Mesendoderm (in vitro differentiated cells): ENCODE data around the gene PRR35.

Source experiments
- DNase-seq: peaks from one replicate; pipeline ENCODE4 v3.0.0; 2013
- H2AK5ac ChIP-seq: 2 replicates; pipeline ENCODE4 v1.6.1; 2013; ENCODE audit warnings: low read length, inconsistent platforms
- H2BK120ac ChIP-seq: 2 replicates; pipeline ENCODE4 v1.6.1; 2013; ENCODE audit warnings: low read depth, mild to moderate bottlenecking, low read length, moderate library complexity, mixed read lengths
- H2BK15ac ChIP-seq: replicated peaks from 2 replicates; pipeline ENCODE4 v1.6.1; 2013; ENCODE audit warnings: low read depth, mild to moderate bottlenecking, moderate library complexity
- H2BK5ac ChIP-seq: 2 replicates; pipeline ENCODE4 v1.6.1; 2013; ENCODE audit warnings: low read length, inconsistent platforms
- H3K18ac ChIP-seq: 2 replicates; pipeline ENCODE4 v1.6.1; 2013; ENCODE audit warnings: mild to moderate bottlenecking, low read length, mixed read lengths
- H3K23ac ChIP-seq: one replicate; pipeline ENCODE4 v1.6.1; 2013; ENCODE audit warnings: low read length
- H3K27ac ChIP-seq: 2 replicates; pipeline ENCODE4 v1.5.1; 2013; ENCODE audit warnings: low read depth, mild to moderate bottlenecking, inconsistent platforms, low read length, moderate library complexity
- H3K27me3 ChIP-seq: 2 replicates; pipeline ENCODE4 v1.6.1; 2013; ENCODE audit warnings: low read length, control low read depth, mild to moderate bottlenecking, inconsistent platforms; ENCODE audit not compliant: insufficient read depth, poor library complexity
- H3K36me3 ChIP-seq: 2 replicates; pipeline ENCODE4 v1.6.1; 2013; ENCODE audit warnings: low read length, inconsistent platforms; ENCODE audit not compliant: control insufficient read depth, insufficient read depth
- H3K4ac ChIP-seq: one replicate; pipeline ENCODE4 v1.6.1; 2013; ENCODE audit warnings: low read depth, mild to moderate bottlenecking, low read length, moderate library complexity
- H3K4me1 ChIP-seq: 2 replicates; pipeline ENCODE4 v1.6.1; 2013; ENCODE audit warnings: low read depth, low read length, inconsistent platforms; ENCODE audit not compliant: control insufficient read depth
- H3K4me2 ChIP-seq: 2 replicates; pipeline ENCODE4 v1.6.1; 2013; ENCODE audit warnings: low read length
- H3K4me3 ChIP-seq: 2 replicates; pipeline ENCODE4 v1.5.1; 2013; ENCODE audit warnings: mild to moderate bottlenecking, low read length
- H3K56ac ChIP-seq: one replicate; pipeline ENCODE4 v1.6.1; 2013; ENCODE audit warnings: low read length
- H3K79me1 ChIP-seq: 2 replicates; pipeline ENCODE4 v1.6.1; 2013; ENCODE audit warnings: low read length, inconsistent platforms
- H3K79me2 ChIP-seq: 2 replicates; pipeline ENCODE4 v1.6.1; 2013; ENCODE audit warnings: mild to moderate bottlenecking, low read length; ENCODE audit not compliant: control insufficient read depth, insufficient read depth
- H3K9ac ChIP-seq: 2 replicates; pipeline ENCODE4 v1.6.1; 2013; ENCODE audit warnings: low read length, inconsistent platforms
- H4K5ac ChIP-seq: one replicate; pipeline ENCODE4 v1.6.1; 2013; ENCODE audit warnings: low read length
- H4K8ac ChIP-seq: one replicate; pipeline ENCODE4 v1.6.1; 2013; ENCODE audit warnings: low read depth, mild to moderate bottlenecking, control low read depth, low read length, moderate library complexity
- WGBS: extraction: QIAGEN DNeasy Blood & Tissue Kit; methylation state at CpG from one replicate; pipeline ENCODE4 v1.1.7; 2013; ENCODE audit warnings: low lambda C conversion rate, missing lambda C conversion rate; ENCODE audit not compliant: insufficient coverage; ENCODE audit errors: extremely low coverage; 5-methylcytosine and 5-hydroxymethylcytosine counted together

PRR35 gene

DNA sequence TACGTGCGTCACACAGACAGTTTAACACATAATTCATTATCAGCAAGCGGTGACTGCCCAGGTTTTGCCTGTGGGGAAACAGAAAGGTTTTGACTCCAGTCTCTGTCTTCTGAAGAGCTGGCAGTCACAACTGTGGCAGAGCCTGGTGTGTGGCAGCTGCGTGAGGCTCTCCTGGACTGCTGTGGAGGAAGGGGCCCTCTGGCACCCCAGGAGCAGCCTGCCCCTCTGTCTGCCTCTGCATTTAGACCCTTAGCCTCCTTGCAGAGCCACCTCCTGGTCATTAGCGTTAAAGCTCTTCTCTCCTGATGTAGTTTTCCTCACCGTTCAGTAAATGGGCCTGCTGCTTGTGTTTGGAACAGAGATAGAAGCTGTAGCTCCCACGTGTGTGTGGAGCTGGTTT is 40.6 kb downstream of the PRR35 start:
- H2BK120ac ChIP-seq = no peak overlapping the region
- no peak overlapping the region for H3K23ac ChIP-seq
- peaks cover 8% of the 10 kb centered on the region for H3K79me1 ChIP-seq
- H4K5ac ChIP-seq = no peak overlapping the region
- no peak overlapping the region for H3K56ac ChIP-seq
- H3K4me3 ChIP-seq = no peak overlapping the region
- H2AK5ac ChIP-seq = no peak overlapping the region
- H2BK5ac ChIP-seq = no peak overlapping the region
- no peak overlapping the region for H3K4ac ChIP-seq
- H2BK15ac ChIP-seq = no peak overlapping the region
- no peak overlapping the region for H3K9ac ChIP-seq
- no peaks in the 10 kb centered on the region for H3K4me1 ChIP-seq
- no peak overlapping the region for H3K27ac ChIP-seq
- no peak overlapping the region for H3K4me2 ChIP-seq
- H3K36me3 ChIP-seq = no peaks in the 10 kb centered on the region
- peak; percentile 57 for DNase-seq
- no CpG with 5 or more reads among the region's 7 CpGs for WGBS
- H3K18ac ChIP-seq = no peak overlapping the region
- H3K27me3 ChIP-seq = no peaks in the 10 kb centered on the region
- peaks cover 2% of the 10 kb centered on the region for H3K79me2 ChIP-seq
- H4K8ac ChIP-seq = no peak overlapping the region

GRCh38 chr16:603933-604332 is 43.7 kb downstream of the PRR35 start:
- no peak overlapping the region for H2BK120ac ChIP-seq
- H2BK15ac ChIP-seq = no peak overlapping the region
- no peak for DNase-seq
- no peak overlapping the region for H3K18ac ChIP-seq
- no peak overlapping the region for H3K56ac ChIP-seq
- H3K79me2 ChIP-seq = peaks cover 2% of the 10 kb centered on the region
- peaks cover 2% of the 10 kb centered on the region for H3K4me1 ChIP-seq
- H3K4me2 ChIP-seq = no peak overlapping the region
- H2BK5ac ChIP-seq = no peak overlapping the region
- peaks cover 3% of the 10 kb centered on the region for H3K79me1 ChIP-seq
- no peak overlapping the region for H4K5ac ChIP-seq
- H3K9ac ChIP-seq = no peak overlapping the region
- no peak overlapping the region for H3K4ac ChIP-seq
- no CpG with 5 or more reads among the region's 5 CpGs for WGBS
- no peak overlapping the region for H3K27ac ChIP-seq
- H4K8ac ChIP-seq = no peak overlapping the region
- no peak overlapping the region for H2AK5ac ChIP-seq
- no peak overlapping the region for H3K4me3 ChIP-seq
- H3K23ac ChIP-seq = no peak overlapping the region
- H3K36me3 ChIP-seq = no peaks in the 10 kb centered on the region
- no peaks in the 10 kb centered on the region for H3K27me3 ChIP-seq

- no peaks in the 10 kb centered on the region for H3K36me3 ChIP-seq
- peaks cover 2% of the 10 kb centered on the region for H3K4me1 ChIP-seq
- H3K79me1 ChIP-seq = peaks cover 3% of the 10 kb centered on the region
- peaks cover 2% of the 10 kb centered on the region for H3K79me2 ChIP-seq
- WGBS = no CpG with 5 or more reads among the region's 22 CpGs
- no peak overlapping the region for H2BK15ac ChIP-seq
- H4K5ac ChIP-seq = no peak overlapping the region
- no peak overlapping the region for H2BK5ac ChIP-seq
- no peak overlapping the region for H3K9ac ChIP-seq
- H3K18ac ChIP-seq = no peak overlapping the region
- no peak overlapping the region for H3K4me3 ChIP-seq
- no peak overlapping the region for H2BK120ac ChIP-seq
- H3K27ac ChIP-seq = no peak overlapping the region
- H4K8ac ChIP-seq = no peak overlapping the region
- H3K4ac ChIP-seq = no peak overlapping the region
- no peak overlapping the region for H3K56ac ChIP-seq
- no peak overlapping the region for H3K4me2 ChIP-seq
- H3K23ac ChIP-seq = no peak overlapping the region
- no peak overlapping the region for H2AK5ac ChIP-seq
- no peaks in the 10 kb centered on the region for H3K27me3 ChIP-seq
- DNase-seq = no peak
These were observed 46.6 kb downstream of the PRR35 start for GRCh38 chr16:606656-607307.

- Histone ChIP-seq H2BK15ac (no peak overlapping the region), H4K8ac (no peak overlapping the region), H2BK5ac (no peak overlapping the region), H3K9ac (no peak overlapping the region), H3K4me3 (no peak overlapping the region), H3K23ac (no peak overlapping the region), H3K79me1 (peaks cover 3% of the 10 kb centered on the region), H3K4ac (no peak overlapping the region), H4K5ac (no peak overlapping the region), H3K27ac (no peak overlapping the region), H3K56ac (no peak overlapping the region), H3K18ac (no peak overlapping the region), H3K79me2 (peaks cover 2% of the 10 kb centered on the region), H2BK120ac (no peak overlapping the region), H3K4me1 (peaks cover 2% of the 10 kb centered on the region), H3K27me3 (no peaks in the 10 kb centered on the region), H3K4me2 (no peak overlapping the region), H2AK5ac (no peak overlapping the region), H3K36me3 (no peaks in the 10 kb centered on the region)
- WGBS = no CpG with 5 or more reads among the region's 10 CpGs
- peak; percentile 52 for DNase-seq
These were observed 47.8 kb downstream of the PRR35 start for GRCh38 chr16:608019-608418.

DNA sequence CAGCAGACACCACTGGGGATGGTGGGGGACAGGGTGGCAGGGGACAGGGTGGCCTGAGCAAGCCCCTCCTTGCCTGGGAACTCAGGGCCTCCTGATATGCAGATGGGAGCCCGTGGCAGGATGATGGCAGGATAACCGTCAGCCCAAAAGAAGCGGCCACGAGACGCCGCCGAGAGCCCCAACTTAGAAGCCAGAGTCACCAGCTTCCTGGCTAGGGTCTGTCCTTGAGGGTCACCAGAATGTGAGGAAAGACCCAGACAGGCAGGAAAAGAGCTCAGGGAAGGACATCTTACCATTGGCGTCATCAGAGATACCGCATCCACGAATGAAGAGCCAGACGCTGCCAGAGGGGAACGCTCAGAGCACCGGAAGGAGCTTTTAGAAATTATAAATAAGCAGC is 49.1 kb downstream of the PRR35 start:
- Histone ChIP-seq H2AK5ac (no peak overlapping the region), H3K27ac (no peak overlapping the region), H3K79me1 (peaks cover 3% of the 10 kb centered on the region), H3K56ac (no peak overlapping the region), H3K27me3 (no peaks in the 10 kb centered on the region), H2BK5ac (no peak overlapping the region), H4K5ac (no peak overlapping the region), H3K4me3 (no peak overlapping the region), H2BK15ac (no peak overlapping the region), H3K4me2 (no peak overlapping the region), H3K23ac (no peak overlapping the region), H2BK120ac (no peak overlapping the region), H3K18ac (no peak overlapping the region), H4K8ac (no peak overlapping the region), H3K4me1 (peaks cover 2% of the 10 kb centered on the region), H3K4ac (no peak overlapping the region), H3K9ac (no peak overlapping the region), H3K36me3 (no peaks in the 10 kb centered on the region), H3K79me2 (peaks cover 2% of the 10 kb centered on the region)
- DNase-seq = no peak
- WGBS = no CpG with 5 or more reads among the region's 13 CpGs

- H3K4ac ChIP-seq = no peak overlapping the region
- no peak overlapping the region for H2BK15ac ChIP-seq
- H2BK120ac ChIP-seq = no peak overlapping the region
- no peak overlapping the region for H2BK5ac ChIP-seq
- H4K8ac ChIP-seq = no peak overlapping the region
- no peak overlapping the region for H3K4me3 ChIP-seq
- no peak overlapping the region for H3K27ac ChIP-seq
- DNase-seq = no peak
- no peak overlapping the region for H2AK5ac ChIP-seq
- WGBS = no CpG with 5 or more reads among the region's 14 CpGs
- H3K36me3 ChIP-seq = no peaks in the 10 kb centered on the region
- peaks cover 2% of the 10 kb centered on the region for H3K4me1 ChIP-seq
- peaks cover 3% of the 10 kb centered on the region for H3K79me1 ChIP-seq
- H4K5ac ChIP-seq = no peak overlapping the region
- no peaks in the 10 kb centered on the region for H3K27me3 ChIP-seq
- H3K23ac ChIP-seq = no peak overlapping the region
- H3K79me2 ChIP-seq = peaks cover 2% of the 10 kb centered on the region
- no peak overlapping the region for H3K56ac ChIP-seq
- H3K4me2 ChIP-seq = no peak overlapping the region
- H3K18ac ChIP-seq = no peak overlapping the region
- no peak overlapping the region for H3K9ac ChIP-seq
These were observed 49.8 kb downstream of the PRR35 start for GRCh38 chr16:609984-610383.
